ENCODE data around the gene COL6A1. TPM values are rescaled to one million over a fixed set of nuclear protein-coding genes. Genes with fewer than 3 reads are reported as not detected.
"Not testable (repeated sequence)": the region's sequence is repeated elsewhere in the genome, so short reads cannot be mapped to it uniquely, and the experiment has no call there.

Gene COL6A1
- total RNA-seq, 2 experiments from 2014 or later: 0.74 to 1.6 TPM

DNA sequence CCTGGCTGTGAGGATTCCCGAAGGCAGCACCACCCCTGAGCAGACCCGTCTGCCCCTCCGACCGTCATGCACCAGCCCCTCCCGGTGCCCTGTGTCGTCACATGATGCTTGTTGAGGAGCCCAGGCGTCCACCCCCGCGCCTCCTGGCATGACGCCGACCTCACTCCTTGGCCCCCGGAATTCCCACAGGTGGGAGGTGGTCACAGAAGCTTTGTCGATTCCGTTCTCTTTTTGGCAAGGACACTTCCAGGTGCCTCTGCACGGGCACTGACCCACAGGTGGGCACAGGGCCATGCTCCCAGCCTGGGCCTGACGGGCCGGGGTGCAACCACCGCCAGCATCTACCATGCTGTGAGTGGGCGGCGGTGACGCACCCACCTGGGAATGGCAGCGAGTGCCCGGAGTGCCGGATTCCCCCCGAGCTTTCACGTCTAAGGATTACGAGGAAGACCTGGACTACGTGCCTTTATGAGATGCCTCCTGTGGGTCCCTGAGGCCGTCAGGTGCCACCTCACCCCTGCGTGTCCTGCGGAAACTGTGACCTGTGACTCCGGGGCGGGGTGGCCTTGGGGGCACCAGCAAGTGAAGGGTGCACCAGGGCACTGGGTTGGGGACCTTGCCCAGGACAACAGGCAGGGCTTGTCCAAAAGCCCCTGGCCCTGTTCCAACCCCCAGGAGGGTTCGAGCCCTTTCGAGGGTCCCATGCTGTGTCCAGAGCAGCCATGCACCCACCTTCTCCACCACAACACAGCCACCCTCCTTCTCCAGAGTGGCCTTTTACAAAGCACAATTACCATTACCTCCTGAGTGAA is 31.4 kb upstream of the COL6A1 start:
- Mint-ChIP-seq H3K9me3 (no peaks in the 10 kb centered on the region), H3K4me1 (ENCODE audit: low read depth) (no peaks in the 10 kb centered on the region), H3K27ac (no peak overlapping the region), H3K36me3 (ENCODE audit: low read depth) (no peaks in the 10 kb centered on the region), H3K4me3 (no peak overlapping the region), H3K27me3 (ENCODE audit: low read depth) (no peaks in the 10 kb centered on the region)
- CTCF ChIA-PET: interaction anchor here (0.5 kb wide), 1 partner anchor 113 kb away, joined by 3 read pairs; no protein-coding TSS in a partner anchor
- no peak for DNase-seq
- intact Hi-C loops (cut with micrococcal nuclease): no loop called here

DNA sequence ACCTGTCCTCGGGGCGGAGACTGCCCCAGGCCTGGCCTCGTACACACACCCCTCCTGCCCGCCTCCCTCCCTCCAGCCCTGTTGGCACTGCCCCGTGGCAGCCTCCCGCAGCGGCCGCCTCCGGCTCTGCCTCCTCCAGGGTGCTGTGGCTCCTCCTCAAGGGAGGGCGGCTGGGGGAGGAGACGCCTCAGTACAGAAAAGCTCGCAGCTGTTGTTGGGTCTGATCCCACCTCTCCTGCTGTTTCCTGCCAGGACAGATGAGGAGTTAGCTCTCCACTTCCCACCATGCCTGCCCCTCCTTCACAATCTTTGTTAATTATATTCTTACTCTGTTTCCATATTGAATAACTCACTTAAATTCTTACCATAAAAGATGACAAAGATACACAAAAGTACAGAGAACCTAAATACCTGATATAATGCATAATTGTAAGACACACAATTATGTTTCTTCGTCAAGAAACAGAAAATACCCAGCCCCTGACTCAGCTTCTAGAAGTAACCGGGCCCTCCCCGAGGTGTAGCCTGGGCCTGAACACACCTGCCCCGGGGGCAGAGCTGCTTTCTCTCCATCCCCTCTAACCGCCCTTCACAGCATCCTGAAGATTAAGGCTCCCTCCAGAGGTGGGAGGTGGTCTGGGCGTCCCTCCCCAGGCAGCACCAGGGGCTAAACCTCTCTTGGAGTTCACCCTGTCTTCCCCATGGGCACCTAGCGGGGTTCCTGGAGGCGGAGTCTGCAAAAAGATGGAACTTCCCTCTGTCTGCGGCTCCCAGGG is 30.6 kb upstream of the COL6A1 start:
- no peaks in the 10 kb centered on the region for H3K4me1 Mint-ChIP-seq (ENCODE audit: low read depth)

DNA sequence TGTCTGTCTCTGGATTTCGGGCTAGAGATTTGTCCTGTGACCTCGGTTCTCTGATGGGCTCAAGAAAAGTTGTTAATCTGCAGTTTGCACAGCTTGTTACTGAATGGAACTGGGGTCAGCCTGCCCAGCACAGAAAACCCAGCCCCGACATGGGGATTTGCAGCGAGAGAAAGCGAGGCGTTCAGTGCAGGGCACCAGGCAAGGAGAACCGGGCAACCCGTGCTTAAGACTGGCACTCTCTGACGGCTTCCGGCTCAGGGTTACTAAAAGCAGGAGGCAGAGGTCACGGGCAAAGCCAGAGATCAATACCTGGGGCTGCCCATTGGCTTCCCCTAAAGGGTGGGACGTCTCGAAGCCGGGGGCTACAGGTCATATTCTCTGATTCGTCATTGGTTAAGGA is 29.9 kb upstream of the COL6A1 start:
- DNase-seq: no peak
- intact Hi-C loops (cut with micrococcal nuclease): no loop called here
- Mint-ChIP-seq H3K36me3 (ENCODE audit: low read depth) (no peaks in the 10 kb centered on the region), H3K9me3 (no peaks in the 10 kb centered on the region), H3K27ac (no peak overlapping the region), H3K4me1 (ENCODE audit: low read depth) (no peaks in the 10 kb centered on the region), H3K4me3 (no peak overlapping the region), H3K27me3 (ENCODE audit: low read depth) (no peaks in the 10 kb centered on the region)
- CTCF ChIA-PET: no interaction called here

More for the DNA sequence above, 30.6 kb upstream of the COL6A1 start:
- no peak for DNase-seq
- Mint-ChIP-seq H3K27ac (no peak overlapping the region), H3K36me3 (ENCODE audit: low read depth) (no peaks in the 10 kb centered on the region), H3K9me3 (no peaks in the 10 kb centered on the region), H3K4me3 (no peak overlapping the region), H3K27me3 (ENCODE audit: low read depth) (no peaks in the 10 kb centered on the region)
- CTCF ChIA-PET: no interaction called here
- intact Hi-C loops (cut with micrococcal nuclease): no loop called here

DNA sequence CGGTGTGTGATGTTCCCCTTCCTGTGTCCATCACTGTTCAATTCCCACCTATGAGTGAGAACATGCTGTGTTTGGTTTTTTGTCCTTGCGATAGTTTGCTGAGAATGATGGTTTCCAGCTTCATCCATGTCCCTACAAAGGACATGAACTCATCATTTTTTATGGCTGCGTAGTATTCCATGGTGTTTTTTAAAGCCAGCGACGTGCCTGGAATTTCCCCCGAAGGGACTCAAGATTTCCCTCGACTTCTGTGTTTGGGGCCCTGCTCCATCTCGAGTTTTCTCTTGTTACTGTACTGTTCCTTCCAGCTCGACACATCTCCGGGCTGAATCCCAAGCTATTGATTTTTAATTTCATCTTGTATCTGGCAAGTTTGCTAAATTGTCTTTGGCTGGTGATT is 29.0 kb upstream of the COL6A1 start:
- H3K4me3 Mint-ChIP-seq; H3K4me1 Mint-ChIP-seq (ENCODE audit: low read depth); CTCF ChIA-PET; intact Hi-C loops (cut with micrococcal nuclease); H3K9me3 Mint-ChIP-seq; H3K27me3 Mint-ChIP-seq (ENCODE audit: low read depth); DNase-seq; H3K27ac Mint-ChIP-seq; H3K36me3 Mint-ChIP-seq (ENCODE audit: low read depth): not testable (repeated sequence)

DNA sequence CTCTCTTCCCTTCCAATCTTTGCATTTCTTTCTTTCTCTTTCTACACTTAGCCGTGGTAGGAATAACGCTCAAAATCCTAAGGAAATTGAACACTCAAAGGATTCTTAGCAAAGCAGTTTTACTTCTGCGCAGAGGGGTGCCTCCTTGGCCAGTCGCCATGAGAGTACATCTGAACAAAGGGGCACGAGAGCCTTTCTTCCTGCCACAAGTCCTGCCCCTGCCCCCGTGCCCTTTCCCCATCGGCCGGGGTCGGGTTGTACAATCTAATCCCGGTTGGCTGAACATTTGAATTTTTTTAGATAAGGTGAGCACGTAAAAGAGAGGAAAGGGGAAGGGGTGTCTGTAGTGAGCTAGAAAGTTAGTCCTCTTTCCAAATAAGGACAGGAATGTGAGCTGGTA is 28.6 kb upstream of the COL6A1 start:
- no peaks in the 10 kb centered on the region for H3K36me3 Mint-ChIP-seq (ENCODE audit: low read depth)
- H3K27ac Mint-ChIP-seq: no peak overlapping the region
- no peak for DNase-seq
- intact Hi-C loops (cut with micrococcal nuclease): no loop called here
- H3K4me1 Mint-ChIP-seq (ENCODE audit: low read depth): no peaks in the 10 kb centered on the region
- no peaks in the 10 kb centered on the region for H3K9me3 Mint-ChIP-seq
- H3K27me3 Mint-ChIP-seq (ENCODE audit: low read depth): no peaks in the 10 kb centered on the region
- H3K4me3 Mint-ChIP-seq: no peak overlapping the region
- CTCF ChIA-PET: no interaction called here

DNA sequence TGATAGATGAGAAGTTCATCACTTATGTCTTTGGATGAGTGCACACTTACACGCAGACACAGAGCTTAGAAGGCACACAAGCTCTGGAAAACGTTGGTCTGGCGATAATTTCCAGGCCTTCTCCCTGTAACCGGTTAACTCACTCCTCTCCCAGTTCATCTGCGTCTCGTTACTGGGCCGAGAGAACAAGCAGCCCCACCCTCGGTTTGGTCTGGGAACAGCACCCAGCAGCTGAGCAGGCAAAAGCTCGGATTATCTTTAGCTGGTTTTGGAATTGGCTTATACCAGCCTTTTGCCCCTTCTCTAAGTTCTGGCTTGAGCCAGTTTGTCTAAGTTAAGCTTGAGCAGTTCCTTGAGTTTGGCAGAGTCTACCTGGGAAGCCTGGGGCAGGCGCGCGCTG is 27.3 kb upstream of the COL6A1 start:
- intact Hi-C loops (cut with micrococcal nuclease): no loop called here
- no peak overlapping the region for H3K4me3 Mint-ChIP-seq
- DNase-seq: no peak
- H3K27ac Mint-ChIP-seq: no peak overlapping the region
- no peaks in the 10 kb centered on the region for H3K9me3 Mint-ChIP-seq
- H3K36me3 Mint-ChIP-seq (ENCODE audit: low read depth): no peaks in the 10 kb centered on the region
- H3K4me1 Mint-ChIP-seq (ENCODE audit: low read depth): no peaks in the 10 kb centered on the region
- CTCF ChIA-PET: no interaction called here
- H3K27me3 Mint-ChIP-seq (ENCODE audit: low read depth): peaks cover 6% of the 10 kb centered on the region

DNA sequence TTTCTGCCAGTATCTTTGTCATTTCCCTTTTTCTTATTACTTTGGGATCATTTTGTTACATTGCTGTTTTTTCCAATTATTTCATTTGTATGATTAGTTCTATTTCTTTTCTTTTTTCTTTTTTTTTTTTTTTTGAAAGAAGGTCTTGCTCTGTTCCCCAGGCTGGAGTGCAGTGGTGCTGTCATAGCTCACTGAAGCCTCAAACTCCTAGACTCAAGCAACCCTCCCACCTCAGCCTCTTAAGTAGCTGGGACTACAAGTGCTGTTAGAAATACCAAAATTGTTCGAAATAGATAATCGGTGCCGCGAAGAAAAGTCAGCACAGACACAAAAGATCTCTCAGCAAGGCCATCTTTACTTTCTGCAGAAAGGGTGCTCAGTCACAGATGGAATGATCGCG is 26.6 kb upstream of the COL6A1 start:
- intact Hi-C loops (cut with micrococcal nuclease): no loop called here
- no peak for DNase-seq
- Mint-ChIP-seq H3K9me3 (no peaks in the 10 kb centered on the region), H3K27ac (no peak overlapping the region), H3K4me3 (no peak overlapping the region), H3K4me1 (ENCODE audit: low read depth) (no peaks in the 10 kb centered on the region), H3K27me3 (ENCODE audit: low read depth) (peaks cover 8% of the 10 kb centered on the region), H3K36me3 (ENCODE audit: low read depth) (no peaks in the 10 kb centered on the region)
- CTCF ChIA-PET: interaction anchor here (1.2 kb wide), 1 partner anchor 15 kb away, joined by 3 read pairs; no protein-coding TSS in a partner anchor

DNA sequence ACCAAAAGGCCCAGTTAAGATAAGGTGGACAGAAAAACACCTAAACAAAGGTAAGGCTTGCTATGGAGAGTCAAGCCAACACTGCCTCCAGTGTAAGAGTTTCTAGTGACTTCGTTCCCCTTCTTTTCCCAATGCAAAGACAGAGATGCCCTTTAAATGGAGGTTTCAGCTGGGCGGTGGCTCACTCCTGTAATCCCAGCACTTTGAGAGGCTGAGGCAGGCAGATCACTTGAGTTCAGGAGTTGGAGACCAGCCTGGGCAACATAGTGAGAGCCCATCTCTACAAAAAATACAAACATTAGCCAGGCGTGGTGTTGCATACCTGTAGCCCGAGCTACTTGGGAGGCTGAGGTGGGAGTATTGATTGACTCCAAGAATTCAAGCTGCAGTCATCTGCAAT is 24.0 kb upstream of the COL6A1 start:
- CTCF ChIA-PET: interaction anchor here (0.9 kb wide), 1 partner anchor 9 kb away, joined by 3 read pairs; no protein-coding TSS in a partner anchor
- intact Hi-C loops (cut with micrococcal nuclease): no loop called here
- H3K4me3 Mint-ChIP-seq: no peak overlapping the region

DNA sequence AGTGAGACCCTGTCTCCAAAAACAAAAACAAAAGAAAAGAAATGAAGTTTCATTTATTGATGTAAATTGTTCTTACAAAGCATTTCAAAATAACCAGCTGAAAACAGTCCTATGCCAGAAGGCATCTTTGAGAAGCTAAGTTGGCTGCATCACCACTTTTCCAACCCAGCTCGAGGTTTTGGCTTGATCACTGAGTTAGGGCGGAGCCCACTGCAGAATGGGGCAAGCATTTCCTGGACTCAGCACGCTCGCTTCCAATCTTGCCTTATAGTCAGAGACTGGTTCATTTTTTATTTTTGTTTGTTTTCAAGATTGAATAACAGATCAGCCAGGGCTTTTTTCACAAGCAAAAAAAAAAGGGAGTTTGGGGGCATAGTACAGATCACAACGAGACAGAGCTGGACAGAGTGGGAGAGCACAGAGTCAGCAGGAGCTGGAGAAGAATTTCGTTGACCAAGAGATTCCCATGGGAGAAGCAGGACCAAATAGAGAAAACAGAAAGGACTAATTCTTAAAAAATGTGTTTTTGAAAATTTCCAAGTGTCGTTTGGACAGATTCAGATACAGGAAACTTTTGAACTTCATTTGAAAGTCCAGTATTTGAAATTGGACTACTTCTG is 23.5 kb upstream of the COL6A1 start:
- Mint-ChIP-seq H3K36me3 (ENCODE audit: low read depth) (no peaks in the 10 kb centered on the region), H3K4me1 (ENCODE audit: low read depth) (no peaks in the 10 kb centered on the region), H3K9me3 (peaks cover 4% of the 10 kb centered on the region), H3K4me3 (no peak overlapping the region), H3K27me3 (ENCODE audit: low read depth) (peaks cover 8% of the 10 kb centered on the region), H3K27ac (no peak overlapping the region)
- no peak for DNase-seq
- intact Hi-C loops (cut with micrococcal nuclease): no loop called here
- CTCF ChIA-PET: interaction anchor here (0.9 kb wide), 1 partner anchor 9 kb away, joined by 3 read pairs; no protein-coding TSS in a partner anchor

More for the DNA sequence above, 24.0 kb upstream of the COL6A1 start:
- Mint-ChIP-seq H3K9me3 (peaks cover 4% of the 10 kb centered on the region), H3K27me3 (ENCODE audit: low read depth) (peaks cover 8% of the 10 kb centered on the region), H3K4me1 (ENCODE audit: low read depth) (no peaks in the 10 kb centered on the region), H3K36me3 (ENCODE audit: low read depth) (no peaks in the 10 kb centered on the region), H3K27ac (no peak overlapping the region)
- DNase-seq: no peak

DNA sequence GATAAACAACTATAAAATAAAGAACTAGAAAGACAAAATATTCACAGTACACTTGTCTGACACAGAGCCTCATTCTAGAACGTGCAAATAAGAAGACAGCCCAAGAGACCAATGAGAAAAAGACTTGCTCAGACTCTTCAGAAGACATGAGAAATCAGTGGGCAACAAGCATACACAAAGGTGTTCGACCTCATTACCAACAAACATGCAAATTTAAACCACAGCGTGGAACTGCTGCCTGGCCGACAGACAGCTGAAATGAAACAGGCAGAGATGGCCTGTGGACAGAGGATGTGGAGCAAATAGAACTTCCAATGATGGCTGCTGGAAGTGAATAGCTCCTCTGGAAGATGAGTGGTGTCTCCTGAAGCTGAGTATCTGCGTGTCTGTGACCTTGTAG is 22.4 kb upstream of the COL6A1 start:
- CTCF ChIA-PET: no interaction called here
- Mint-ChIP-seq H3K9me3 (peaks cover 11% of the 10 kb centered on the region), H3K36me3 (ENCODE audit: low read depth) (no peaks in the 10 kb centered on the region), H3K27me3 (ENCODE audit: low read depth) (peaks cover 8% of the 10 kb centered on the region), H3K4me3 (no peak overlapping the region), H3K4me1 (ENCODE audit: low read depth) (no peaks in the 10 kb centered on the region), H3K27ac (no peak overlapping the region)
- no peak for DNase-seq
- intact Hi-C loops (cut with micrococcal nuclease): no loop called here

DNA sequence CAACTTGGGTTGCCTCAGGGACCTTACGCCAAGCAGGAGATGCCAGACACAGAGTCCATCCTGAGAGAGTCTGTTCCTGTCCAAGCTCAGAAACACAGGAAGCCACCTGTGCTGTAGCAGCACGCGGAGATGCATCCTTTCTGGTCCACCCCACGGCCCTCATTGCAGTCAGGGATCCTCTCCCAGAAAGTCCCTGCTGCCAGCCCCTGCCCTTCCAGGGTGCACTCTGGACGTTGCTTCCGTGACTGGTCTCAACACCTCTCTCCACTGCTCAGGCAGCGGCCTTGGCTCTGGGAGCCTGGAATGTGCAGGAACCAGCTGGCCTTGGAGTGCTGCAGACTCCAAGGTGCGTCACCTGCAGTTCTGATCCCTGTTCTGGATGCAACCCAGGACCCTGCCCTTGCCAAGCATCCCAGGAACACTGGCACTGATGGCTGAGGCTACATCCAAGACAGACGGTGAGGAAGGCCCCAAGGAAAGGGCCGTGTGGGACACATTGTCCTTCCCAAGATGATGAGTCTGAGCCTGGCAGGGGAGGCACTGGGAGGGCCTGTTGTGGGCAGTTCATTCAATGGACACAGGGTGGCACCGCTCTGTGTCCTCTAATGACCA is 21.7 kb upstream of the COL6A1 start:
- intact Hi-C loops (cut with micrococcal nuclease): no loop called here
- H3K27ac Mint-ChIP-seq: no peak overlapping the region
- no peaks in the 10 kb centered on the region for H3K4me1 Mint-ChIP-seq (ENCODE audit: low read depth)
- no peaks in the 10 kb centered on the region for H3K36me3 Mint-ChIP-seq (ENCODE audit: low read depth)
- peaks cover 12% of the 10 kb centered on the region for H3K9me3 Mint-ChIP-seq
- DNase-seq: no peak
- H3K4me3 Mint-ChIP-seq: no peak overlapping the region
- peaks cover 8% of the 10 kb centered on the region for H3K27me3 Mint-ChIP-seq (ENCODE audit: low read depth)
- CTCF ChIA-PET: no interaction called here

DNA sequence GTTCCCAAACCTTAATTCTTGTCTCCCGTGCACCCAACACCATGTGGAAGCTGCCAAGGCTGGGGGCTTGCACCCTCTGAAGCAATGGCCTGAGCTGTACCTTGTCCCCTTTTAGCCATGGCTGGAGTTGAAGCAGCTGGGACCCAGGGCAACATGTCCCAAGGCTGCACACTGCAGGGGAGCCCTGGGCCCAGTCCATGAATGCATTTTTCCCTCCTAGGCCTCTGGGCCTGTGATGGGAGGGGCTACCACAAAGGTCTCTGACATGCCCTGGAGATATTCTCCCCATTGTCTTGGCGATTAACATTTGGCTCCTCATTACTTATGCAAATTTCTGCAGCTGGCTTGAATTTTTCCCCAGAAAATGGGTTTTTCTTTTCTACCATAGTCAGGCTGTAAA is 20.2 kb upstream of the COL6A1 start:
- H3K36me3 Mint-ChIP-seq (ENCODE audit: low read depth); H3K4me3 Mint-ChIP-seq; CTCF ChIA-PET; H3K4me1 Mint-ChIP-seq (ENCODE audit: low read depth); H3K27ac Mint-ChIP-seq; DNase-seq; intact Hi-C loops (cut with micrococcal nuclease); H3K27me3 Mint-ChIP-seq (ENCODE audit: low read depth): not testable (repeated sequence)
- peaks cover 12% of the 10 kb centered on the region for H3K9me3 Mint-ChIP-seq
